ENCODE data around the gene HDHD3.
"Not testable (repeated sequence)": the region's sequence is repeated elsewhere in the genome, so short reads cannot be mapped to it uniquely, and the experiment has no call there.

The HDHD3 gene

GRCh38 chr9:113376634-113377567 lies at the start of gene HDHD3:
TSS of gene HDHD3 (minus strand) at chr9:113376986. CDS start at chr9:113374354, 2,632 bp downstream.
- DNase-seq, result peak; percentile 75

DNA sequence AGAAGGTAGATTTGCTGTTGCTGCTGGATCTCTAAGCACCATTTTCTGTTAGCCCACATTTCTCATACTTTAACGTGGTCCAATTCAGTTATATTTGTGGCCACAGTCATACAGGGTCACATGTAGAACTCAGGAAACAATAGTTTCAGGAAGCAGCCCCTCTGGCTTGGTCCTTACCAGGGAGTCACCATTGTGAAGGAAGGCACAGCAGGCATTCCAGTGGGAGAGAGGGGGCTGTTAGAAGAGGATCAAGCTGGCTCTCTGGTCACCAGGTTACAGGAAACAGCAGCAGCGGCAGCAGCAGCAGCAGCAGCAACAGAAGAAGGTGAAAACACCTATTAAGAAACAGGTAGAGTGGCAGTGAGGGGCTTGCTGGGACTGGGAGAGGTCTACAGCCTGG lies 48.3 kb upstream of the HDHD3 start:
- DNase-seq, result no peak

GRCh38 chr9:113421726-113422125 lies 44.9 kb upstream of the HDHD3 start:
- DNase-seq, result no peak

- no peak for DNase-seq
Observed at GRCh38 chr9:113417370-113417769, 40.6 kb upstream of the HDHD3 start.

DNA sequence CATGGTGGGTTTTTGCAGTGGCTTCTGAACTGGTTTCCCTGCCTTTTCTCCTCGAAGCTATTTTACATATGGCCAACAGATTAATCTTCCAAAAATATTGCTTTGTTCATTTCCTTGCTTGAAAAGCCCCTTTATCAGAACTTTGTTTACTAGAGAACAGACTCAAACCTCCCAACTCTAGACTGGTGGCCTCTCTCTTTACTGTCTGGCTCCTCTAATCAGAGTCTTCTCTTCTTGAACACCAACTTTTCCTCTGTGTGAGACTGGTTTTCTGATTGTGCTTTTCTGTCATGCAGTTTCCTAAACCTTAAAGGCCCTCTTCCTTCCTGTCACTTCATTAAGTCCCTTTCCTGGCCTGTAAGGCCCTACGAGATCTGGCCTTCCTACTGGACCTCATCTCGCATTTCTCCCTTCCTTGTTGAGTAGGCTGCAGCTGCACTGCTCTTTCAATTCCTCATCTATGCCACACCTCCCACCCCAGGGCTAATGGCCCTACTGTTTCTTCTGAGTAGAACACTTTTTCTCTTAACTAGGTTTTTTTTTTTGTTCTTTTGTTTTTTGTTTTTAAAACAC lies 39.4 kb upstream of the HDHD3 start:
- DNase-seq, result no peak

DNA sequence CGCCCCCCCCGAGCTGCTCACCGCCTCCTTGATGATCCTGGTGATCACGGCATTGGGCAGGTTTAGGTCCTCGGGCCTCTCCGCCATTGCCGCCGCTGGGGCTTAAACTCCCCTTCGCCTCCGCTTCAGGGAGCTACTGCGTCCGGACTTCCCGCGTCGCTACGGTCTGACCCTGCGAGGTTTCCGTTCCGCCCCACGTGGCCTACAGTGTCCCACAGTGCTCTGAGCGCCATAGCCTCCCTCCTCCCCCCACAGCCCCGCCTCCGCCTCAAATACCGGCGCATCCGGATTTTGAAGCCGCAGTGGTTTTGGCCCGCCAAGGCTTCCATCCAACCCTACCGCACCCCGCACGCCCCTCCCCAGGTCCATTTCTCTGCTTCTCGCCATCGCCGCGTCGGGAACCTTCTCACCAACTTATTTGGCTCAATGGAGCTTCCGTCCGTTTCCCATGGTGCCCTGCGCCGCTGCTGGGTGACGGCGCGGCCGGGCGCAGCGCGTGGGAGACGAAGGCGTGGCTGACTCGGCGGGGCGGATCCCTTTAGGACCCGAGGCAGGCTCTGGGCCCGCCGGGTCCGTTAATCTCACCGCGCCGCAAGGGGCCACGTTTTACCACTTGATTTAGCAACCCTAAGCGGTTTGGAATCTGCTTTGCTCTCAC lies 33.5 kb upstream of the HDHD3 start, which contains the start of the genes C9orf43 and POLE3:
TSS of gene C9orf43 (plus strand) at position 541 of the 658 bp plus-strand sequence. CDS start 2,747 bp downstream, outside the sequence.
TSS of gene POLE3 (minus strand) at position 469 of the 658 bp plus-strand sequence. CDS start at position 87, 382 bp downstream.
- DNase-seq, result peak; percentile 96

- DNase-seq, result no peak
Observed at GRCh38 chr9:113409883-113410206, 33.1 kb upstream of the HDHD3 start.

- DNase-seq, result no peak
Observed at GRCh38 chr9:113409481-113409880, 32.7 kb upstream of the HDHD3 start.

DNA sequence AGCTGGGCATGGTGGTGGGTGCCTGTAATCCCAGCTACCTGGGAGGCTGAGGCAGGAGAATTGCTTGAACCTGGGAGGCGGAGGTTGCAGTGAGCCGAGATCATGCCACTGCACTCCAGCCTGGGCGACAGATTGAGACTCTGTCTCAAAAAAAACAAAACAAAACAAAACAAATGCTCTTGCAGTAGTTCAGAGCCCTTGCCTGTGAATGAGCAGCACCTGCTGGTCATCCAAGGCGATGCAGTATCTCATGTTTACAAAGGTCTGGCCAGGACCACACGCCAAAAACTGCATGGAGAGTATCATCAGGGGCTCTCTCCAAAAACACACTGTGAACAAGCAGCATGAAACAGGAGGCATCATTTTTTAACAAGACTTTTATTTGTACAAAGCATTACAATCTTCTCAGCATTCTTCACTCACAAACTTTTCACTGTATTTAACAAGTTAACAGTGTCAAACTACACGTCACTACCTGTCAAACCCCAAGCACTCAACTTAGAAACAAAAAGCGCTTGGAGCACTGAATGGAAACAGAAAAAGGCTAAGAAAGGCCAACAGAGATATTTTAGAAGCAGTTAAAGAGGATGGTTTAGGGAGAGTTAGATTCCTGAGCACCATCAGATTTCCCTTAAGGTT lies 30.2 kb upstream of the HDHD3 start:
- peak; percentile 6 for DNase-seq

GRCh38 chr9:113406353-113406752 lies 29.6 kb upstream of the HDHD3 start:
- not testable (repeated sequence) for DNase-seq

GRCh38 chr9:113403646-113404045 lies 26.9 kb upstream of the HDHD3 start:
- no peak for DNase-seq

GRCh38 chr9:113401027-113401792 lies 24.4 kb upstream of the HDHD3 start, which contains the start of gene ALAD:
TSS of gene ALAD (minus strand) at chr9:113401284. CDS start at chr9:113393559, 7,725 bp downstream.
- peak; percentile 96 for DNase-seq

GRCh38 chr9:113399646-113400200 lies 22.9 kb upstream of the HDHD3 start:
- DNase-seq, result no peak

GRCh38 chr9:113398796-113399195 lies 22.0 kb upstream of the HDHD3 start:
- no peak for DNase-seq

GRCh38 chr9:113397203-113397631 lies 20.4 kb upstream of the HDHD3 start:
- DNase-seq, result no peak

DNA sequence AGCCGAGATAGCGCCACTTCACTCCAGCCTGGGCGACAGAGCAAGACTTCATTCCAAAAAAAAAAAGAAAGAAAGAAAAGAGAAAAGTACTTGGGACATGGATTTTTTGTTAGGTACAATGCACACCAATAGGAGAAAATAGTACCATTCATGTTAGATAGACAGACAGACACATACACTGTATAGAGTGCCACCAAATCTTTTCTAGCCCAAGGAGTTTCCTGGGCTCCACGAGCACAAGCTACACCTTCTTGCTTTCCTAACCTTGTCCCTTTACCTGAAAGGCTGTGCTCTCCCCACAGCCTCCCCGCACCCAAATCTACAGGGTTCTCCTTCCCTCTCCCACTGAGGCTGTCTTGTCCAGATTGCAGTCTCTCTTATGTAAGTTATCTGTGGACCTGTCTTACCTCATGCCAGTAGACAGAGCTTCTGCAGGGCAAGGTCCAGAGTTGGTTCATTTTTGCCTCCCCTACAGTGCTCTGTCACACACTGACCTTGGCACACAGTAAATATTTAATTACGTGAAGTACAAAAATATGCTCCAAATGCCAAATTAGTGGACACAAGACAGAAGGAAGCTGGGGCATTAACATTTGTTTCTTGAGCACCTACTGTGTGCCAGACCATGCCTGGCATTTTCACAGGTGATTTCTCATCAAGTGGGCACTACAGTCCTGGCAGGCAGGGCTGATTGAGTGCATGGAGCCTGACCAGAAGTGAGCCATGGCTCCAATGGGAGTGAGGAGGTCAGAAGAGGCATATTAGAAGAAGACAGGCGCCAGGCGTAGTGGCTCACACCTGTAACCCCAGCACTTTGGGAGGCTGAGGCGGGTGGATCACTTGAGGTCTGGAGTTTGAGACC lies 18.4 kb upstream of the HDHD3 start:
- no peak for DNase-seq

DNA sequence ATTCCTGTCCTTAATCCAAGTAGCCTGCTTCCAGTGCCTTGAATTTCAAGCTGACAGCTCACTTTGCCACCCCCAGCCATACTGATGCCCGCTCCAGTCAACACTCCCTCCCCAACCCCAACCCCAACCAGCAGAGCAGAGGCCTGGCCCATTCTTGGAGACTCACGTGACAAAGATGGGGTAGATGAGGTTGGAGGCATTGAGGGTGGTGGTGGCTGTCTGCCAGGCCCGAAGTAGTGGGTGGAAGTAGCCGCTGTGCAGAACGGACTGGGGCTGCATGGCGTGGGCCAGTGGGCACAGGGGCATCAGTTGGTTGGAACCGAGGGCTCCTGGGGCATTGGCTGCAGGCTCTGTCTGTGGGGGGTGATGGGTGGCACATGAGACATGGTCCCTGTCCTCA lies 16.5 kb upstream of the HDHD3 start:
- no peak for DNase-seq

- no peak for DNase-seq
Observed at GRCh38 chr9:113391917-113392316, 15.1 kb upstream of the HDHD3 start.

GRCh38 chr9:113390192-113390960 lies 13.6 kb upstream of the HDHD3 start:
- no peak for DNase-seq

GRCh38 chr9:113389451-113389850 lies 12.7 kb upstream of the HDHD3 start:
- DNase-seq, result no peak

All from NCI-H510A (cell line).